NCI-H187 treated with DMSO at 0.1 percent for 48 hours (cell line): ENCODE results near the gene SIRT3.
"Not testable (repeated sequence)": the region's sequence is repeated elsewhere in the genome, so short reads cannot be mapped to it uniquely, and the experiment has no call there.

Experiments
- DNase-seq: peaks from one replicate; lab custom pipeline; 2025; lab: John Stamatoyannopoulos, UW

The SIRT3 gene

GRCh38 chr11:203056-203944, 32.8 kb downstream of the SIRT3 start:
- no peak for DNase-seq

- DNase-seq = no peak
These were observed 33.7 kb downstream of the SIRT3 start for GRCh38 chr11:202490-202889.

- no peak for DNase-seq
These were observed 34.2 kb downstream of the SIRT3 start for GRCh38 chr11:201966-202365.

- no peak for DNase-seq
These were observed 35.7 kb downstream of the SIRT3 start for GRCh38 chr11:200224-201003.

GRCh38 chr11:199782-200181, 36.4 kb downstream of the SIRT3 start:
- DNase-seq = no peak

- DNase-seq = no peak
These were observed 37.0 kb downstream of the SIRT3 start for GRCh38 chr11:199004-199581.

- DNase-seq = no peak
These were observed 37.8 kb downstream of the SIRT3 start for GRCh38 chr11:198236-198806.

GRCh38 chr11:197741-198235, 38.4 kb downstream of the SIRT3 start:
- DNase-seq = no peak

GRCh38 chr11:196786-197731, 39.1 kb downstream of the SIRT3 start:
- DNase-seq = no peak

- not testable (repeated sequence) for DNase-seq
These were observed 42.7 kb downstream of the SIRT3 start for GRCh38 chr11:193481-193880.

GRCh38 chr11:192674-193128, 43.4 kb downstream of the SIRT3 start, which contains the start of gene SCGB1C1:
TSS of gene SCGB1C1 (plus strand) at chr11:193078. CDS start at chr11:193100, 22 bp downstream.
- DNase-seq = not testable (repeated sequence)

GRCh38 chr11:191490-192478, 44.4 kb downstream of the SIRT3 start:
- not testable (repeated sequence) for DNase-seq

- not testable (repeated sequence) for DNase-seq
These were observed 45.6 kb downstream of the SIRT3 start for GRCh38 chr11:190546-190945.

GRCh38 chr11:189843-190311, 46.3 kb downstream of the SIRT3 start:
- not testable (repeated sequence) for DNase-seq

GRCh38 chr11:189200-189783, 46.9 kb downstream of the SIRT3 start:
- DNase-seq = not testable (repeated sequence)

- not testable (repeated sequence) for DNase-seq
These were observed 55.9 kb downstream of the SIRT3 start for GRCh38 chr11:180242-180641.
